Inferior parietal cortex (tissue), 1 donor: ENCODE data around the gene FBXL4.

Experiments
- DNase-seq: peaks from one replicate; pipeline ENCODE4 v3.0.0-alpha.2; 2016; ENCODE audit errors: extremely low spot score

Gene FBXL4

GRCh38 chr6:98947411-98948292, at the start of gene FBXL4:
TSS of gene FBXL4 (minus strand) at chr6:98947946. CDS start at chr6:98926988, 20,958 bp downstream.
- peak; percentile 73 for DNase-seq

GRCh38 chr6:98995116-98995515, 47.4 kb upstream of the FBXL4 start:
- DNase-seq: no peak

GRCh38 chr6:98992535-98992934, 44.8 kb upstream of the FBXL4 start:
- peak; percentile 54 for DNase-seq

GRCh38 chr6:98986071-98986615, 38.4 kb upstream of the FBXL4 start:
- no peak for DNase-seq

GRCh38 chr6:98985391-98985790, 37.6 kb upstream of the FBXL4 start:
- DNase-seq: no peak

DNA sequence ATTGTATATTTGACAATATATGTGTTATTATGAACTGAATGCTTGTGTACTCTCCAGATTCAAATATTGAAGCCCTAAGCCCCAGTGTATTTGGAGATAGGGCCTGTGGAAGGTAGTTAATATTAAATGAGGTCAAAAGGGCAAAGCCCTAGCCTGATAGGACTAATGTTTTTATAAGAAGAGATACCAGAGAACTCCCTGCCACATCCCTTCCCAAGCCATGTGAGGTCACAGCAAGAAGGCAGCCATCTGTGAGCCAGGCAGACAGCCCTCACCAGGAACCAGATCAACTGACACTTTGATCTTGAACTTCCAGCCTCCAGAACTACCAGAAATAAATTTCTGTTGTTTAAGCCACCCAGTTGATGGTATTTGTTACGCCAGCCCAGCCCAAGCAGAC, 36.4 kb upstream of the FBXL4 start:
- DNase-seq: no peak

GRCh38 chr6:98981473-98981872, 33.7 kb upstream of the FBXL4 start:
- no peak for DNase-seq

DNA sequence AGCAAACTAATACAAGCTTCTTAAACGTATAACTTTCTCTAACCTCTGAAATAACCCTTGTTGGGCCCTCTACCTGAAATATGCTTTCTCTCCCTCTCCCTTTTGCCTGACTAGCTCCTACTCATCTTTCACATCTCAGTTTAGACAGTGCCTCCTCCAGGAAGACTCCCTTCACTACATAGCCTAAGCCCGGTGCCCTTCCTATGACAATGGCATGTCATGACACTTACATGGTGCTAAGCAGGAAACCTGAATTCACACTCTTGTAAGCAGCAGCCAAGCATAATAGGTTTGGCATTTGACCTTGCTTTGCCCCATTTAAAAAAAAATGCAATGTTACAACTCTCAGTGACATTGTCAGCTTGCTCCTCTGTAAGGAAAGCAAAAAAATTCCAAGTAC, 33.1 kb upstream of the FBXL4 start:
- DNase-seq: no peak

- DNase-seq: peak; percentile 36
Observed at GRCh38 chr6:98977671-98978292, 30.0 kb upstream of the FBXL4 start.

DNA sequence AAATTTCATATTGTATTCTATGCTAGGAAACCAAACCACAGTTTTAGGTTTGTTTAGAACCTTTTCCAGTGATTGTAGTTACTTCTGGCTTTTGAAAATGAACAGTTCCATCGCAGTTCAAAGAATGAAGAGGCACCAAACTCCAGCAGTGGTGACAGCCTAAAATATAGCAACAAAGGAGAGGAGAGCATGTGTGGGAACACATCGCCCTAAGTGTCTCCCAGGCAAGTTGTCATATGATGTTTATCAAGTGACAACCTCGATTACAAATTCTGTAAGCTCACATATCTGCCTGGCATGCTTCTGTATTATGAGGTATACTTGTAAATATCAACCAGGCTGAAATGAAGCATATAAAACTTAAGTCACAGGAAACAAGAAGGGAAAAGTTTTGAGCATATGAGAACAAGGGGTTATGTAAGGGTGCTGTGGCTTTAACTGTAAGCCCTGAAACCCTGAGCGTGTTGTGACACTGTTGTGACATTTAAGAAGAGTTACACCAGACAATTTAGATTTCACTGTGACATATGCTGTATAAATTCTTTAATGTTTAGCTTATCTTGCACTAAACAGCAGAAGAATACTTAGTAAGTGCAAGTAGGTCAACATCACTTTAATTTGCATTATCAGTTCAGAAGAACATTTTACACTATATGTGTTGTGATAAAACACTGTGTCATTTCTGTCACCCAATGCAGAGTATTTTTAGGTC, 29.1 kb upstream of the FBXL4 start:
- peak; percentile 54 for DNase-seq

GRCh38 chr6:98975421-98975820, 27.7 kb upstream of the FBXL4 start:
- no peak for DNase-seq

DNA sequence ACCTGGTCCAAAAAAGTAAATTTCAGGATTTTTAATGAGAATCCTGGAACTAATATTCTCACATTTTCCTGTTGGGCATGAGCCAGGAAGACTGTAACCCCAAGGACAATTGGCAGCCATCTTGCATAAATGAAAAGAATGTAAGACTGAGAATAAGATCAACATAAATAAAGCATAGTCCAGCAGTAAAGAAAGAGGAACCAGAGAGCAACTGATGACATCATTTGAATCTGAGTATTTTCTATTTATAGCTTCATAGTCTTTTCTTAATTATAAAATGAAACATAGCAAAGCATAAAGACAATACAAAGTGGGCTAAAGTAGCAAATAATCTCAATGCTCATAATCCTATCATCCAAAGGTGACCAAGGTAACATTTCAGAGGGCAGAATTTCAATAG, 26.6 kb upstream of the FBXL4 start:
- DNase-seq: no peak

DNA sequence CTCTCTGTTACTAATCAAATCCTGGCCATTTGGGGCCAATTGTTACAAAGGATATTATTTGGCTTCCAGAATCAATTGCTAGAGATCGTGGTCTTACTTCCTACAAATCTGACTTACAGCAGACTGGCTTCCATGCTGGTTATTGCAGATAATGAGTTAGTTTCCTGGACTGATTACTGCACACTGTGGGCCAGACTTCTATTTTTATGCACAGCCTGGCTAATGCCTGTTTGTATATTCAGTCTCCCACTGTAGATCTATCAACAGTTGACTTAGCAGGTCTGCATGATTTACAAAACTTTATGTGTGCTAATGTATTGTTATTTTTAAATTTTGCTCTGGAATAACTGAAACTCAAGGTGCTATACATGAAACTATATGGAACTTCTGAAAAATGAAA, 25.8 kb upstream of the FBXL4 start:
- no peak for DNase-seq

GRCh38 chr6:98971303-98971702, 23.6 kb upstream of the FBXL4 start:
- no peak for DNase-seq

- DNase-seq: no peak
Observed at GRCh38 chr6:98970469-98970868, 22.7 kb upstream of the FBXL4 start.

DNA sequence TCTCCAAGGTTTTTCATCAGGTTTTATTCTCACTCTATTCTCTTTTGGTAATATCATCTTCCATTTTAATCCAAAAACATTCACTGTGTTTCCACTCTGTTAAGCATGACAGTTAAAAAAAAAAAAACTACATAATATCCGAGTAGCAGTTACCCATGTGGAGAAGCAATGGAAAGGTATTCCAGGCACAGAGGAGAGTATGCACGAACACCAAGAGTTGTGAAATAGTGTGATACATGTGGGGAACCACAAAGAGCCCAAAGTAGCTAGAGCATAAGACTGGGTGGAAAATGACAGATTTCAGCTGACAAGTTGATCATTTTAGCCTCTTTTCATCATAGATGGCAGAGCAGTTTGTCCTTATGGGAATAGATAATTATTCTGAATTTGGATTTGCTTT, 19.9 kb upstream of the FBXL4 start:
- no peak for DNase-seq

GRCh38 chr6:98959631-98960030, 11.9 kb upstream of the FBXL4 start:
- no peak for DNase-seq

DNA sequence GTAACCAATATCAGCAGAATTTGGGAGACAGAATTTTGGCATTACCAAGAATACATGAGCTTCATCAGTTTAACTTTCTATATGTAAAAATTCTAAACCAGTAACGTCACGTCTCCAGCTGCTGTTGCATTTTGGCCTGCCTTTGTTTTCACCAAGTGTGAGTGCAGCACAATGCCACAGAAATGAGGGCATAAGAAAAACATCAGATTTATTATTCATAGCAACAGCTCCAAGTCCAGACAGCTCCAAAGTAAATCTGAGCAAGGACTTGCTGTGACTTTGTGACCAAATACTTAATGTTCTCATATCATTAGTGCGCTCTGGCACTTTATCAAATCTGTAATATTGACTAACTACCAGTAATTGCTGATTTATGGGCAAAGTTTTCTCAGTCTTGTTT, 11.0 kb upstream of the FBXL4 start:
- DNase-seq: no peak

GRCh38 chr6:98957450-98957849, 9.7 kb upstream of the FBXL4 start:
- DNase-seq: no peak

- DNase-seq: no peak
Observed at GRCh38 chr6:98949589-98949988, 1.8 kb upstream of the FBXL4 start.

DNA sequence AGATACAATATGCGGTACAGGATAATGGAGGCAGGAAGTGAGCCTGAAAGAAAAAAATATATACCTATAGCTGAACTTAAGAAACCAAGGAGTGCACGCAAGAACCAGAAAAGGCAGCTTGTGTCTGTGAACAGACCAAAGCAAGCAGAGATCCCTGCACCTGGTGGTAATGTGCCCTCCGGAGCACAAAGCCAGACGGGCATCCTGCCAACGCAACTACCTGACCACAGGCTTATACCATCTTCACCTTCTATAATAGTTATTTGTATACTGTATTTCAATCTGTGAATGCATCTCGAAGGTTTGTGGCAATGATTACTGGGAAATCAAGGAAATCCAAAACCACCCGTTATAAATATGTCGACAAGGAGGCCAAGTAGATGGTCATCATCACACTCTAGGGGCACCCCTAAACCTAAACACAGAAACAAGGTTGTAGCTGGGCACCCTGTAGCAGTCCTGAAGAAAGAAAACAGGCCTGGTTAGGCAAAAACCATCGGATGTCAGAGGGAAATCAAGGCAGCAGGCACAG, 801 bp downstream of the FBXL4 start:
- DNase-seq: peak; percentile 36

DNA sequence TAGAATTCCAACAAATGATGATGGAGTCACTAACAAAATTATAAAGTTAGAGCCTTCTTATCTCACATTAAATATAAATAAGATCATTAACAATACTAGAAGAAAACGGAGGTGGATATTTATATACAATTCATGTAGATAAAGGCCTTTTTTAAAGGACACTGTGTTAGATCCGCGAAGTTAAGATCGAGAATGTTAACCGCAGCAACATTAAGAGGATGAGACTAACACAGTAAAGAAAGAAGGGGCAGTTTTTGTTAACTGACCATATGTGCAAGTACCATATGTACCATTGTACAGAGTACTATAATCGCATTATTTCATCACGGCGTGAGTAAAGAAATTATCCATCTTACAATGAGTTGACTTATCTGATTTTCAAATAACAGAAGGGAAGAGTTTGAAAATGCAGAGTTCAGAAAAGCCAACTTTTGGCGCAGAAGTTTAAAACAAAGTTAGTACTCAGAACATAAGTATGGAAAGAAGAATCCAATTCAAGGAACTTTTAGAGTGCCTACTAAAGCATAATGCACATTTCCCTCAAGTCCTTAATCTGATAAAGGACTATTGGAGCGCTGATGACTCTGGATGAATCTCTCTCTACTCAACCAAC, 1.4 kb downstream of the FBXL4 start:
- peak; percentile 38 for DNase-seq
